Gastrocnemius medialis (tissue), 4 donors: ENCODE data around the gene SELENOF.

ENCODE experiments used
- CTCF ChIP-seq, 5 experiments: fragments of 450-650 bp in 3 of 5; fragments of 200-600 bp in 2 of 5; sonication (generic) in 2 of 5; IDR thresholded peaks in 4 of 5; conservative IDR thresholded peaks in 1 of 5; 1 replicate in 4 of 5; 2 replicates in 1 of 5; pipeline ENCODE4 v1.5.1; 2016 to 2019; ENCODE audit warnings: antibody characterized with exemption in 5 of 5, mild to moderate bottlenecking in 3 of 5, moderate library complexity in 3 of 5
- POLR2A ChIP-seq, 2 donors: fragments of 450-650 bp; IDR thresholded peaks; one replicate each; pipeline ENCODE4 v1.6.1; 2017; ENCODE audit warnings: antibody characterized with exemption in 2 of 2, mild to moderate bottlenecking in 2 of 2, moderate library complexity in 2 of 2

DNA sequence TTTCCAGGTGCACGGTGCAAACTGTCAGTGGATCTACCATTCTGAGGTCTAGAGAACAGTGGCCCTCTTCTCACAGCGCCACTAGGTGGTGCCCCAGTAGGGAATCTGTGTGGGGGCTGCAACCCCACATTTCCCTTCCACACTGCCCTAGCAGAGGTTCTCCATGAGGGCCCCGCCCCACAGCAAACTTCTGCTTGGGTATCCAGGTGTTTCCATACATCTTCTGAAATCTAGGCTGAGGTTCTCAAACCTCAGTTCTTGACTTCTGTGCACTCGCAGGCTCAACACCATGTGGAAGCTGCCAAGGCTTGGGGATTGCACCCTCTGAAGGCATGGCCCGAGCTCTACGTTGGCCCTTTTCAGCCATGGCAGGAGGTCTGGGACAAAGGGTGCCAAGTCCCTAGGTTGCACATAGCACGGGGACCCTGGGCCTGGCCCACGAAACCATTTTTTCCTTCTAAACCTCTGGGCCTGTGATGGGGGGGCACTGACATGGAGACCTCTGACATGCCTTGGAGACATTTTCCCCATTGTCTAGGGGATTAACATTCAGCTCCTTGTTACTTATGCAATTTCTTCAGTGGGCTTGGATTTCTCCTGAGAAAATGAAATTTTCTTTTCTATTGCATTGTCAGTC is 10.5 kb upstream of the SELENOF start:
- TF ChIP-seq CTCF (IDR thresholded peaks at IDR 0.05 in 4 of 5, conservative IDR thresholded peaks at IDR 0.05 in 1 of 5) (no peak), POLR2A (IDR thresholded peaks at IDR 0.05) (no peak)
